Measurements from ENCODE around the gene ZNF581. TPM values are rescaled to one million over a fixed set of nuclear protein-coding genes. Genes with fewer than 3 reads are reported as not detected.

ZNF581 gene
- total RNA-seq, 1 experiment from 2014 or later = 65.1 TPM

GRCh38 chr19:55673889-55674288 lies 30.4 kb downstream of the ZNF581 start:
- Histone ChIP-seq H2BK12ac (ENCODE audit: insufficient read length, low read depth, low read length) (no peak overlapping the region), H2BK15ac (ENCODE audit: low read depth, low read length) (no peak overlapping the region), H3K79me2 (ENCODE audit: insufficient read depth, low read length) (peaks cover 19% of the 10 kb centered on the region; the same call in 1 of the 2 replicates), H4K20me1 (ENCODE audit: control insufficient read depth, insufficient read depth, insufficient read length) (no peaks in the 10 kb centered on the region), H3K56ac (ENCODE audit: insufficient read length, low read depth, low read length) (no peak overlapping the region), H3K23me2 (ENCODE audit: insufficient read length, low read depth, low read length, poor library complexity, severe bottlenecking) (peaks cover 6% of the 10 kb centered on the region), H3K18ac (ENCODE audit: insufficient read length, low read depth, low read length) (no peak overlapping the region), H3K4me1 (ENCODE audit: insufficient read depth, low read length) (no peaks in the 10 kb centered on the region), H3K14ac (ENCODE audit: insufficient read depth, low read length) (no peak overlapping the region), H3K9me3 (ENCODE audit: control insufficient read depth, low read depth, low read length) (no peaks in the 10 kb centered on the region), H3K27ac (ENCODE audit: insufficient read length, low read depth, low read length) (no peak overlapping the region), H3K4ac (ENCODE audit: low read depth, low read length) (no peak overlapping the region), H3K79me1 (ENCODE audit: insufficient read depth, low read depth, low read length, poor library complexity, severe bottlenecking) (peaks cover 12% of the 10 kb centered on the region), H4K91ac (ENCODE audit: insufficient read length, low read depth, low read length) (no peak overlapping the region), H2AFZ (ENCODE audit: low read length) (no peak overlapping the region), H4K5ac (ENCODE audit: insufficient read length, low read depth, low read length) (no peak overlapping the region), H3K23ac (ENCODE audit: insufficient read length, low read depth, low read length) (no peak overlapping the region), H4K8ac (replicated peaks; ENCODE audit: insufficient read length, low read depth, low read length) (no peak overlapping the region), H2BK120ac (ENCODE audit: low read depth, low read length, poor library complexity, severe bottlenecking) (no peak overlapping the region), H3K27me3 (ENCODE audit: insufficient read depth, low read length) (no peaks in the 10 kb centered on the region), H3K9ac (ENCODE audit: extremely low read depth, insufficient read length, low read length) (no peak overlapping the region), H3K4me2 (ENCODE audit: insufficient read depth, insufficient read length, low read length) (peak overlapping the region; percentile 42), H2BK5ac (ENCODE audit: insufficient read length, low read length) (no peak overlapping the region), H2AK5ac (ENCODE audit: insufficient read length, low read length) (no peak overlapping the region), H2BK20ac (ENCODE audit: low read depth, low read length, poor library complexity, severe bottlenecking) (no peak overlapping the region), H3T11ph (ENCODE audit: low read length) (no peak overlapping the region)
- Mint-ChIP-seq H3K36me3 (ENCODE audit: insufficient read depth in 1 of 3, low read depth in 3 of 3) (peaks cover 36 to 61% (median 56%) of the 10 kb centered on the region in 3 experiments), H3K27ac (peak overlapping the region in 2 of 3 experiments; percentile 87 to 98; a peak in 6 of 7 replicates), H3K4me3 (peak overlapping the region; percentile 42 to 98), H3K9me3 (no peaks in the 10 kb centered on the region; a peak in 1 of 5 replicates), H3K4me1 (peaks cover 41 to 48% of the 10 kb centered on the region in 2 experiments), H3K27me3 (ENCODE audit: low read depth) (no peaks in the 10 kb centered on the region)
- no peak for DNase-seq
- WGBS (ENCODE audit: extremely low coverage, insufficient read length, low lambda C conversion rate) = no CpG with 5 or more reads among the region's 15 CpGs
- TF ChIP-seq, protein P1, sequence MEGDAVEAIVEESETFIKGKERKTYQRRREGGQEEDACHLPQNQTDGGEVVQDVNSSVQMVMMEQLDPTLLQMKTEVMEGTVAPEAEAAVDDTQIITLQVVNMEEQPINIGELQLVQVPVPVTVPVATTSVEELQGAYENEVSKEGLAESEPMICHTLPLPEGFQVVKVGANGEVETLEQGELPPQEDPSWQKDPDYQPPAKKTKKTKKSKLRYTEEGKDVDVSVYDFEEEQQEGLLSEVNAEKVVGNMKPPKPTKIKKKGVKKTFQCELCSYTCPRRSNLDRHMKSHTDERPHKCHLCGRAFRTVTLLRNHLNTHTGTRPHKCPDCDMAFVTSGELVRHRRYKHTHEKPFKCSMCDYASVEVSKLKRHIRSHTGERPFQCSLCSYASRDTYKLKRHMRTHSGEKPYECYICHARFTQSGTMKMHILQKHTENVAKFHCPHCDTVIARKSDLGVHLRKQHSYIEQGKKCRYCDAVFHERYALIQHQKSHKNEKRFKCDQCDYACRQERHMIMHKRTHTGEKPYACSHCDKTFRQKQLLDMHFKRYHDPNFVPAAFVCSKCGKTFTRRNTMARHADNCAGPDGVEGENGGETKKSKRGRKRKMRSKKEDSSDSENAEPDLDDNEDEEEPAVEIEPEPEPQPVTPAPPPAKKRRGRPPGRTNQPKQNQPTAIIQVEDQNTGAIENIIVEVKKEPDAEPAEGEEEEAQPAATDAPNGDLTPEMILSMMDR (conservative IDR thresholded peaks at IDR 0.05) = no peak

Measured in H9 (cell line).